HG03039 (cell line): ENCODE results near the gene TMEM100.

Source experiments
- ATAC-seq: cut with Tn5 transposase; IDR thresholded peaks from one replicate; pipeline ENCODE4 v1.9.1; 2021; ENCODE audit warnings: mild to moderate bottlenecking, moderate library complexity; ENCODE audit not compliant: unreplicated experiment

The TMEM100 gene

GRCh38 chr17:55722742-55723487 lies at the start of gene TMEM100:
Gene TMEM100 (minus strand): TSS chr17:55722864. CDS start chr17:55721070, 1,794 bp downstream.
- ATAC-seq, result no peak

GRCh38 chr17:55772086-55772485 lies 49.4 kb upstream of the TMEM100 start:
- ATAC-seq, result no peak

GRCh38 chr17:55770196-55770870 lies 47.7 kb upstream of the TMEM100 start:
- no peak for ATAC-seq

- ATAC-seq, result no peak
These were observed 46.9 kb upstream of the TMEM100 start for GRCh38 chr17:55769625-55770000.

GRCh38 chr17:55768936-55769624 lies 46.4 kb upstream of the TMEM100 start:
- no peak for ATAC-seq

GRCh38 chr17:55765472-55765871 lies 42.8 kb upstream of the TMEM100 start:
- no peak for ATAC-seq

- ATAC-seq, result no peak
These were observed 41.9 kb upstream of the TMEM100 start for GRCh38 chr17:55764610-55765009.

GRCh38 chr17:55763856-55764255 lies 41.2 kb upstream of the TMEM100 start:
- ATAC-seq, result no peak

GRCh38 chr17:55762086-55762858 lies 39.6 kb upstream of the TMEM100 start:
- no peak for ATAC-seq

- no peak for ATAC-seq
These were observed 38.1 kb upstream of the TMEM100 start for GRCh38 chr17:55760643-55761355.

- ATAC-seq, result no peak
These were observed 35.5 kb upstream of the TMEM100 start for GRCh38 chr17:55758171-55758570.

- ATAC-seq, result no peak
These were observed 35.0 kb upstream of the TMEM100 start for GRCh38 chr17:55757659-55758058.

GRCh38 chr17:55756689-55757088 lies 34.0 kb upstream of the TMEM100 start:
- no peak for ATAC-seq

GRCh38 chr17:55751720-55752250 lies 29.1 kb upstream of the TMEM100 start:
- no peak for ATAC-seq

- ATAC-seq, result peak; percentile 99
These were observed 28.3 kb upstream of the TMEM100 start, which contains the start of gene PCTP for GRCh38 chr17:55750750-55751657. Gene PCTP (plus strand): TSS chr17:55751051. CDS start chr17:55751104, 53 bp downstream.

- ATAC-seq, result no peak
These were observed 27.3 kb upstream of the TMEM100 start for GRCh38 chr17:55749985-55750384.

- no peak for ATAC-seq
These were observed 26.2 kb upstream of the TMEM100 start for GRCh38 chr17:55748841-55749240.

- no peak for ATAC-seq
These were observed 24.5 kb upstream of the TMEM100 start for GRCh38 chr17:55747209-55747608.

- ATAC-seq, result no peak
These were observed 23.8 kb upstream of the TMEM100 start for GRCh38 chr17:55746466-55746865.
